Measurements from ENCODE around the gene PDX1.
A peak's percentile ranks its signal among the peaks of the same experiment; 100 is the strongest.

The PDX1 gene

DNA sequence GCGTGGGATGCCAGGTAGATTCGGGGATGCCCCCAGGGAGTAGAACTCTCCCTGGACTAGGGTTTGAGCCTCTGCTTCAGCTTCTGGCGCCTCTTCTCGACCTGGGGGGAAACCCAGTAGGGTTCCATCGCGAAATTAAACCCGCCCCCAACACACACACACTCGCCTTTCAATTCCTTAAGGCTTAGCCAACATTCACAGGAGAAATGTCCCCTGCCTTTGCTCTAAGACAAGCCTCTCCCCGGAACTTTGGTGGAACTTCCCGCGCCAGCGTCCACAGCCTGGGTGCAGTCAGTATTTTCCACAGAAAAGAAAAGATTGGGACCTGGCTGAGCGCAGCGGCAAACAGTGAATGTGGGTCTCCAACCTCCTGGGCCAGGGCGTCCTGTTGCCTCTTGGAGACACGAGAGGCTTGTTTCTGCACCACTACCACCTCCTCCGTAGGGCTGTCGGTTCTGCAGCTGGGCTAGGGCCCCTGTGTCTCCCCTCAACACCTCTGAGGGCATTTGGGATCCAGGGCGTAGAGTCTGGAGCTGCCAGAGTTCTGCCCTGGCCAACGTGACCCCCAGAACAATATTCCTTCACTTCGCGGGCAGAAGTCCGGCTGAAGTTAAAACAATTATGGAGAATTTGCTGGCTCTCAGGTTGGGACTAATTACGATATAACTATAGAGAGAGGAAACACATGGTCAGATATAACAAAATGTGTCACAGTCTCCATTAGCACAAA is 3.2 kb downstream of the PDX1 start:
- no peak for DNase-seq (ENCODE audit: low spot score)

- DNase-seq (ENCODE audit: low spot score), result no peak
These were observed 4.2 kb downstream of the PDX1 start for GRCh38 chr13:27923794-27924528.

DNA sequence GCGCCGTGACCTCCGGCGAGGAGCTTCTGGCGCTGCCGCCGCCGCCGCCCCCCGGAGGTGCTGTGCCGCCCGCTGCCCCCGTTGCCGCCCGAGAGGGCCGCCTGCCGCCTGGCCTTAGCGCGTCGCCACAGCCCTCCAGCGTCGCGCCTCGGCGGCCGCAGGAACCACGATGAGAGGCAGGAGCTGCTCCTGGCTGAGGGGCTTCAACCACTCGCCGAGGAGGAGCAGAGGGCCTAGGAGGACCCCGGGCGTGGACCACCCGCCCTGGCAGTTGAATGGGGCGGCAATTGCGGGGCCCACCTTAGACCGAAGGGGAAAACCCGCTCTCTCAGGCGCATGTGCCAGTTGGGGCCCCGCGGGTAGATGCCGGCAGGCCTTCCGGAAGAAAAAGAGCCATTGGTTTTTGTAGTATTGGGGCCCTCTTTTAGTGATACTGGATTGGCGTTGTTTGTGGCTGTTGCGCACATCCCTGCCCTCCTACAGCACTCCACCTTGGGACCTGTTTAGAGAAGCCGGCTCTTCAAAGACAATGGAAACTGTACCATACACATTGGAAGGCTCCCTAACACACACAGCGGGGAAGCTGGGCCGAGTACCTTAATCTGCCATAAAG is 4.8 kb downstream of the PDX1 start:
- DNase-seq (ENCODE audit: low spot score), result no peak

GRCh38 chr13:27925220-27925991 is 5.6 kb downstream of the PDX1 start:
- no peak for DNase-seq (ENCODE audit: low spot score)

GRCh38 chr13:27926644-27927434 is 7.0 kb downstream of the PDX1 start:
- DNase-seq (ENCODE audit: low spot score), result no peak

DNA sequence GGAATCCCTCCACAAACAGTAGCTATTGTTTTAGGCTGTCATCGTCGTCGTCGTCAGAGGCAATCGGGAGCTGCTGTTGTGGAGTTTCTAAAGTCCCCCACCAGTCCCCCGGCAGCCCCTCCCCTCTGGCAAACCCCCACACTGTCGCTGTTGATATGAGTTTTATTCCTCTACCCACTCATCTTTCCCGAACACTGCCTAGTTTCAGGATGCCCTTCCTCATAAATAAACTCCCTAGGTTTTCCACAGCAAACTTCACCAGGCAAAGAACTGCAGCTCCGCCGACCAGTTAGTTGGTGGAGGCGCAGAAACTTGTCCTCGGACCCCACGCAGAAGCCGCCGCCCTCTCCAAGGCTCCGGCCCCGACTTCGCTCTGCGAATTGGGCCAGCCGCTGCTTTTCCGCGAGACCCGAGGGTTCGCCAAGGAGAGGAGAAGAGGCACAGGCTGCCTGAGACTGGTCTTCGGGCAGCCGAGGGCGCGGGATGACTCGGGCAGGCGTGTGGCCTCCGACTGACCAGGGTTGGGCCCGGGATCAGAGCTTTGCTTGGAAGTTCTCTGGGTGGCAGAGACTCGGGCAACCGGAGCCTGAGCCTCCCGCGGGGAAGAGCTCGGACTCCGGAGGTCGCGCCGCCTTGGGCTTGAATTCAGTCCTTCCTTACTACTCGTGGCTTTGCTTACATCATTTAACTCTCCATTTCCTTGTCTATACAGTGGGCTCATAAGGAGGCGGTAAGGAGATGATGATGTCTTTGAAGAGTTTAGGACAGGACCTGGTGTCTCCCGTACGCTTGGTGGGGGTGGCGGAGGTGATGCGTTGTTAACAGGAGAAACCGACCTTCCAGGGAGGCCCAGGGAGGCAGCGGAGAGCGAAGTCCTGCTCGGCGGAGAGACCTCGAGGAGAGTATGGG is 7.9 kb downstream of the PDX1 start:
- no peak for DNase-seq (ENCODE audit: low spot score)

- DNase-seq (ENCODE audit: low spot score), result no peak
These were observed 8.6 kb downstream of the PDX1 start for GRCh38 chr13:27928353-27928804.

DNA sequence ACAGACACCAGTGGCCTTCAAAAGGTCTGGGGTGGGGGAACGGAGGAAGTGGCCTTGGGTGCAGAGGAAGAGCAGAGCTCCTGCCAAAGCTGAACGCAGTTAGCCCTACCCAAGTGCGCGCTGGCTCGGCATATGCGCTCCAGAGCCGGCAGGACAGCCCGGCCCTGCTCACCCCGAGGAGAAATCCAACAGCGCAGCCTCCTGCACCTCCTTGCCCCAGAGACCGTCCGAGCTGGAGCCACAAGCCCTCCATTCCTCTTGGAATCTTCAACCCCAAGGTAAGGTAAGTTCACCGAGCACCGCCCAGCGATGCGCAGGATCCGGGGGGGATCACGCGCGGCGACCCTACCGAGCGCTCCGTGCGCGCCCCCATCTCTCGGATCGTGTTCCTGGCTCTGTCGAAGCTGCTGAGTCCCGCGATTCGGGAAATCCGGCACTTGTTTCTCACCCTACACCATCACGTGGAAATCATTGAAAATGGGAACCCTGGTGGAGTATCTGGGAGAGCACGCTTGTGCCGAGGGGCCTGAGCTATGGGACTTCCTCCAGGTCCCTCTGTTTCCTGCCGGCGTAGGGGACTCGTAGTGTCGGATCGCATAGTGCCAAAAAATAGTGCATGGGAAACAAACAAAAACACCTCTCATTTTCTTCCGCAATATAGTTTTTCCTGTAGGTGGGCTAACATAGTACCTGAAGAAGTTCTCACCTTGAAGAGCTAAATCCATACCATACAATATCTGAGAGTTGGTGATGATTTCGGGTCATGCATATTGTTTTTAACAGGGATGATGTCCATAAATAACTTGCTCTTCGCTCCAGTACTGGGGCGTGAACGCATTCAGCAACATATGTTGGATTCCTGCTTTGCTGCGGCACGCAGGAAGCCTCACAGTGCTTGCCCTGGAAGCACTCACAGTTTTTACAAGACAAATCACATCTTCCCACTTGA is 9.3 kb downstream of the PDX1 start:
- no peak for DNase-seq (ENCODE audit: low spot score)

DNA sequence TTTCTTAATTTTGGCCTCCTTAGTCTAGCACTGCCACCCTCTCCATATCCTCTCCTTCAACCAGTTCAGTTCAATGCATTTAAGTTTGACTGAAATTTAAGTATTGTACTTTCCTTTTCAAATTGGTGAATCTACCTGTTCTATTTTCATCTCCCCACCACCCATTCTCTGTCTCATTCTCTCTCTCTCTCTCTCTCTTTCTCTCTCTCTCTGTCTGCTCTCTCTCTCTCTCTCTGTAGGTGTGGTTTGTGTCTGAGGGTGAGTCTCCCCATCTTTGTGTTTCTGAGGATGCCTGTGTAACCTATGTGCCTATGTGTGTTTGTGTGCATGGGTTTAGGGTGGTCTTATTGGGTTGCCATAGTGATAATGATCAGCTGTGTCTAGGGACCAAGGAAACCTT is 10.1 kb downstream of the PDX1 start:
- no peak for DNase-seq (ENCODE audit: low spot score)

DNA sequence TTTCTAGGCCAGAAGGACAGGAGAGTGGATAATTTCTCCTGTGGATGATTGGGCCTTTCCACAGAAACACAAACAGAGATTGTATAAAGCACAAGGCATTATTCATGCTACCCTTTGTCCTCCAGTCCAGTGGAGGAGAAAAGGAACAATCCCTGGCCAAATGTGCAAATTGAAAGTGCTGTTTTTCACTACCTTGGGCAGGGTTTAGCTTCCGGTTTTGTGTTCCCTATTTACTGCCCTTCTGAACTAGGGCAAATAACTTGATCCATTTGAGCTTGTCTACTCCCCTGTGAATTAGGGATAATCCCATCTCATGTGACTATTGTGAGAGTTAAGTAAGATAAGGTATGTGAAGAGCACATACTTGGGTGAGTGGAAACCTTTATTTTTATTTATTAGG is 13.3 kb downstream of the PDX1 start:
- no peak for DNase-seq (ENCODE audit: low spot score)

GRCh38 chr13:27933580-27934328 is 14.0 kb downstream of the PDX1 start:
- DNase-seq (ENCODE audit: low spot score), result no peak

DNA sequence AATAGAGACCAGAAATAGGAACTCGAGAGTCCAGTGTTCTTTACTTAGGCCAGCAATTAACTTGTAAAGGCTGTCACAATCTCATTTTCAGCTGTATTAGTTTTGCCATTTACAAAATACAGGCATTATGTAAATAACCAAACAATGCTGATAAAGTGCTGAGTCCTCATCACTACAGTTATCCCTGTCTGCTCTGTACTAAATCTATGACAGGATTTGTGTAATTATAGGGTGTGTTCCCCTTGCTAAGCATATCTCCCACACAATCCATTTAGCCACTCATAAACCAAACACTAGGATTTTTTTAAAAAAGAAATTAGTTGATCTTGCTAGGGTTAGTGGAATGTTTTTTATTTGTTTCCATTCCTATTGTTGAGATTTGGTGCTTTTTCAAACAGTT is 23.2 kb downstream of the PDX1 start:
- no peak for DNase-seq (ENCODE audit: low spot score)

DNA sequence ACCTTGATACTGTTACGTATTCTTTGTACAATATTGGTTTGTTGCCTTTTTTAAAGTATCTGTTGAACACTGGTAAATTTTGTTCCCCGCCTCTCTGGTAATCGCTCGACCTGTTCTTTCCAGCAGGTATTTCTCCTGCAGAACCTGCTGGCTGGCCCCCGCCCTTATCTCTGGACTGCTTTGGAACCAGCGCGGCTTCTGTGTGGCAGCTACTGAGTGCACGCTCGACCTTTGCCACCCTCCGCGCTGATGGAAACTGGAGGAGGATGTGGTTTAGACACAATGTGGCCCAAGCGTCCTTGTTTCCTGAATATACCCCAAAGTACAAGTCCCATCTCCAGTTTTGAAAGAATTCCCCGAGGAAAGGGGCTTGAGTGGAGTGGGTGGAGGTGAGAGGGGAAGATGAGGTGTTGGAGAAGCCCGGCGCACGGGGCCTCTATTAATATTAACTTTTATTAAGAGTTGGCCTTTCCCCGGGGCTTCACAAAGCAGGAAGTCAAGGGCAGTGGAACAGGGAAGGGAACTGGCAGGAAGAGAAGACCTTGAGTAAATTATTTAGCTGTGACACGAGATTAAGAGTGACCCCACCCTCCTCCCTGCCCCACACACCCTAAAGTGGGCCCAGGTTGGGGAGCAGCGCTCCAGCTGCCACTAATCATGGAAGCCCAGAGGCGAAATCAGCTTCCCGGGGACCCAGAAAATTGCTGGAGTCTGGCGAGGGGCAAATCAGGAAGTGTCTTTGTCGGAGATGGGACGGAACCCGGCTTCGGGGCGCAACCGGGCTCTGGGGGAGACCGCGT is 33.3 kb downstream of the PDX1 start:
- DNase-seq (ENCODE audit: low spot score), result no peak

GRCh38 chr13:27953676-27954405 is 34.0 kb downstream of the PDX1 start:
- DNase-seq (ENCODE audit: low spot score), result peak; percentile 70

GRCh38 chr13:27954406-27954851 is 34.6 kb downstream of the PDX1 start:
- DNase-seq (ENCODE audit: low spot score), result no peak

DNA sequence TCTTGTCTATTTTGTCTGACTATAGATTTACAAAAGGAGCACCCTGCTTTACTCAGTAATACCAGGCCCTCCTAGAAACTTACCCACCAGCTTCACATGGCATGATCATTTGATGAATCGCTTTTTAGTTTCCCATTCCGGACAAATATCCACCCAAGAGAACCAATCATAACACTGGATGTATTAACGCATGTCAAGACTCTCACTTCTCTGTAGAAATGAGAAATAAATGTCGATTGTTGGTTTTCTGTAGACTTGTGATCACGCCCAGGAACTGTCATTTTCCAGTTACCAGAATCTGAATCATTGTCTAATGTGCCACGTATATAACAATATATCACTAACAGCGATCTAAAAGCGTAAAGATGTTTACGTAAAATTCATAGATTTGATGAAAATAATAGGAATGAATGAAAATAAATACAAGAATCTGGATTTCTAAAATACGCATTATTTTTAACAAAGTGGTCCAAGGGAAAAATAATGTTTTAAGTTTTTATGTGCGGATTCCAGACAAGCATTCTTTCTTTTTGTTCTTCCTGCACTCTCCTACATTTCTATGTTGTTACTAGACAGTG is 35.3 kb downstream of the PDX1 start:
- DNase-seq (ENCODE audit: low spot score), result no peak
